ENCODE data around the gene FAM204A.

Gene FAM204A

DNA sequence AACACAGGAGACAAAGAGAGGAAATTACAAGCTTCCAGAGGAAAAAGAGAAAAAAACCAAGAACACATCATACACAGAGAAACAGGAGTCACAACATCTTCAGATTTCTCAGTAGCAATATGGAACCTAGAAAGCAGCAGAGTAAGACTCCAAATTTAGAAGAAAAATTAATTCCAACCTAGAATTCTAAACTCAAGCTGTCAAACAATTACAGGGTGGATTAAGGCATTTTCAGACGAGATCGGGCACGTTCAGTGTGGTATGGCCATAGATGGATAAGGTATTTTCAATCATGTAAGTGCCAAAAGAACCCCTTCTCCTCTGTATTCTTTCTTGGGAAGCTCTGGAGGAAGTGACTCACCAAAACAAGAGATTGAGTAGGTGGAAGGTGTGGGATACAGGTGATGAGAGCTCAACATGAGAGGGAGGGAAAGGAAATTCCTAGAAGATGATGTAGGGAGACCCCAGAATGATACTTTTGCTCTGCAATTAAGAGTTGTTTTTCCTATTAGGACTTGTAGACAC, 51.6 kb downstream of the FAM204A start:
- Histone ChIP-seq H3K4me1 (ENCODE audit: control insufficient read depth in 1 of 2, insufficient read depth in 2 of 2, low read length in 2 of 2) (no peaks in the 10 kb centered on the region), H3K27ac (ENCODE audit: low read depth, low read length) (no peak overlapping the region), H3K9me3 (ENCODE audit: control insufficient read depth in 1 of 2, low read length in 2 of 2) (no peaks in the 10 kb centered on the region), H3K4me3 (ENCODE audit: low read depth in 1 of 2, low read length in 2 of 2) (no peak overlapping the region), H3K36me3 (ENCODE audit: control insufficient read depth in 1 of 2, insufficient read depth in 2 of 2, low read length in 2 of 2) (no peaks in the 10 kb centered on the region), H3K9ac (ENCODE audit: low read depth in 1 of 2, low read length in 2 of 2) (no peak overlapping the region), H3K27me3 (ENCODE audit: control insufficient read depth in 1 of 2, insufficient read depth in 2 of 2, low read length in 2 of 2) (peaks cover 5 to 6% of the 10 kb centered on the region in 2 donors)

DNA sequence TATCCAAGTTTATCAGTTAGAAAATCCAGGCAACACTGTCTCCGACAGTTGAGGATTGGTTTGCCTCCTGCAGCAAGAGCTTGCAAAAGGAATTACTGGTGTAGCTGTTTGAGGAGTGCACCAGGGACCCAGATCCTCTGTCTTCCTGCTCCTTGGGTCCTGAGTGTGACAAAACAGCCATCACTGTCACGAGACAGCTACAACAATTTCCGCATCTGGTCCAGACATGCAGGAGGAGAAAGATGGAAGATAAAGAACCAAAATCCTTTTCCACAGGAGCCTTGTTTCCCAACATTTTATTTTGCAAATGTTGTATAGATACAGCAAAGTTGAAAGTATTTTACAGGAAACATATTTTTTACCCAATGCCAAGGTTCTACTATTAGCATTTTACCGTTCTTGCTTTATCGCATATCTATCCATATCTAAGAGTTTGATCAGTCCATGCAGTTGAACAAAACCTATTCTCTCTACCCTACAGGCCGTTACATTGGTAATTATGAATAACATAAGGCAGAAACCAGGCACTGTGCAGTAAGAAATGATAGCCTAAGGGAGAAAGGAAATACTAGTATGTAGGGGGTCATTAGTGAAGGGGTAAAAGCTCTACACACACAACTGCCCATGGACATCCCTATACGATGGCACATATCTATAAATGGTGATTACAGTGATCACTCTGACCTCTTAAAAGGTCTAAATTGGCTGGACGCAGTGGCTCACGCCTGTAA, 54.9 kb downstream of the FAM204A start:
- Histone ChIP-seq H3K9ac (ENCODE audit: low read depth in 1 of 2, low read length in 2 of 2) (no peak overlapping the region), H3K9me3 (ENCODE audit: control insufficient read depth in 1 of 2, low read length in 2 of 2) (no peaks in the 10 kb centered on the region), H3K4me1 (ENCODE audit: control insufficient read depth in 1 of 2, insufficient read depth in 2 of 2, low read length in 2 of 2) (no peaks in the 10 kb centered on the region), H3K4me3 (ENCODE audit: low read depth in 1 of 2, low read length in 2 of 2) (no peak overlapping the region), H3K27me3 (ENCODE audit: control insufficient read depth in 1 of 2, insufficient read depth in 2 of 2, low read length in 2 of 2) (peaks cover 3 to 5% of the 10 kb centered on the region in 2 donors), H3K36me3 (ENCODE audit: control insufficient read depth in 1 of 2, insufficient read depth in 2 of 2, low read length in 2 of 2) (no peaks in the 10 kb centered on the region), H3K27ac (ENCODE audit: low read depth, low read length) (no peak overlapping the region)

DNA sequence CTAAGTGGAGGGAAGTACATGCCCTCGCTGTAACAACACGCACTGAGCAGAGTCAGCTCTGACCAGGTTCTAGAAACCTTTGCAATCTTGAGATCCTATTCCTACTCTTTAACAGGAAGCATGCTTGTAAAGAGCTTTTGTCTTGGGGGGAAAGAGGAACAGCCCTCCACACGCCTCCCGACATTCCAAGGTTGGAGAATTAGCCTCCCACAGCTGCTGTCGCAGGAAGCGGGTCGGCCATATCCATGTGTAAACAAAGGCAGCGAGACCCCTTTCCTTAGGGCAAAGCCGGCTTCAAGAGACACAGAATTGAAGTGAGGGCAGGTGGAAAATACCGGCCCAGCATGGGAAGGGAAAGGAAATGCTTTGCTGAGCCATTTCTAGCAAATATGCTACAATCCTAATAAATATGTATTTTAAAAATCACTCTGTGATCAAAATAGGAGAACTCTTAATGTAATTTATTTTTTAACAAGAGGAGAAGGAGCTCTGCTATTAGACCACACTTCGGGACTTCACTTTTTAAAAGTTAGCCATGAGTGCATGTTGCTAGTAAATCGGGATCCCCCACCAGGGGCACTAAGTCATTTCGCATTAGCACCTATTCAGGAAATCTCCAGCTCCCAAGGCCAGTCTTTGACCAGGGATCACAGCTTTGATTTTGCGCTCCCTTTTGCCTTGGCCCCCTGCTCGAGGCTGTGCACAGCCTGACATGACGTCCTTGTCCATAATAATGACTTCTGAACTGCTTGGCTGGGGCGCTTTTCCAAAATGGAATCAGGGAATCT, 55.9 kb downstream of the FAM204A start:
- Histone ChIP-seq H3K9ac (ENCODE audit: low read depth in 1 of 2, low read length in 2 of 2) (no peak overlapping the region), H3K27ac (ENCODE audit: low read depth, low read length) (no peak overlapping the region), H3K9me3 (ENCODE audit: control insufficient read depth in 1 of 2, low read length in 2 of 2) (no peaks in the 10 kb centered on the region), H3K4me3 (ENCODE audit: low read depth in 1 of 2, low read length in 2 of 2) (no peak overlapping the region), H3K4me1 (ENCODE audit: control insufficient read depth in 1 of 2, insufficient read depth in 2 of 2, low read length in 2 of 2) (no peaks in the 10 kb centered on the region), H3K27me3 (ENCODE audit: control insufficient read depth in 1 of 2, insufficient read depth in 2 of 2, low read length in 2 of 2) (peaks cover 4 to 5% of the 10 kb centered on the region in 2 donors), H3K36me3 (ENCODE audit: control insufficient read depth in 1 of 2, insufficient read depth in 2 of 2, low read length in 2 of 2) (no peaks in the 10 kb centered on the region)

DNA sequence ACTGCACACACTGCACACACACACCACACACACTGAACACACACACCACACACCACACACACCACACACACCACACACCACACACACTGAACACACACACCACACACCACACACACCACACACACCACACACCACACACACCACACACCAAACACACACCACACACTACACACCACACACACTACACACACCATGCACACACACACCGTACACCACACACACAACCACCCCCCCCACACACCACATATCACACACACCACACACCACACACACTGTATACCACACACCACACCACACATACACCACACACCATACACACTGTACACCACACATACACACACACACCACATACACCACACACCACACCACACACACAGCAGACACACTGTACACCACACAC, 59.5 kb downstream of the FAM204A start:
- H3K36me3 ChIP-seq (ENCODE audit: control insufficient read depth in 1 of 2, insufficient read depth in 2 of 2, low read length in 2 of 2): no peaks in the 10 kb centered on the region
- no peaks in the 10 kb centered on the region for H3K4me1 ChIP-seq (ENCODE audit: control insufficient read depth in 1 of 2, insufficient read depth in 2 of 2, low read length in 2 of 2)
- H3K4me3 ChIP-seq (ENCODE audit: low read depth in 1 of 2, low read length in 2 of 2): no peak overlapping the region
- H3K27me3 ChIP-seq (ENCODE audit: control insufficient read depth in 1 of 2, insufficient read depth in 2 of 2, low read length in 2 of 2): peaks cover 2 to 3% of the 10 kb centered on the region in 2 donors
- no peak overlapping the region for H3K27ac ChIP-seq (ENCODE audit: low read depth, low read length)
- H3K9me3 ChIP-seq (ENCODE audit: control insufficient read depth in 1 of 2, low read length in 2 of 2): peaks cover 2 to 4% of the 10 kb centered on the region in 2 donors
- H3K9ac ChIP-seq (ENCODE audit: low read depth in 1 of 2, low read length in 2 of 2): no peak overlapping the region

DNA sequence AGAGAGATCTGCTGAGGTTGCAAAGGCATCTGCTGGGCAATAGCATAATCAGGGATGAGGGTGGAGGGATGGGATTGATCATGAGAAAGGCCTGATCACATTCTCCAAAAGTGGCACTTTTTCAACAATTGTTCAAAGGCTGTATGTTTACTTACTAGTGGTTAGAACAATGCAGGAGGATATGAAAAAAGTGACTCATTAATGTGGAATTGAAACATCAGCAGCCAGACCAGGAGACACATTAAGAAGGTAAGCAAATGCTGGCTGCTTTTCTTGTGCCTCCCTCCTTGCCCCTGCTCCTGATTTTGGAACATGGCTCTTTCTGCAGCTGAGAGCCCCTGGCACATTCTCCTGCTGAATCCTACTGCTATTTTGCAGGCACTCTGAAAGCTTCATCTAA, 63.5 kb downstream of the FAM204A start:
- no peaks in the 10 kb centered on the region for H3K4me1 ChIP-seq (ENCODE audit: control insufficient read depth in 1 of 2, insufficient read depth in 2 of 2, low read length in 2 of 2)
- no peak overlapping the region for H3K27ac ChIP-seq (ENCODE audit: low read depth, low read length)
- H3K27me3 ChIP-seq (ENCODE audit: control insufficient read depth in 1 of 2, insufficient read depth in 2 of 2, low read length in 2 of 2): peaks cover 0 to 2% of the 10 kb centered on the region in 2 donors
- H3K4me3 ChIP-seq (ENCODE audit: low read depth in 1 of 2, low read length in 2 of 2): no peak overlapping the region
- H3K9ac ChIP-seq (ENCODE audit: low read depth in 1 of 2, low read length in 2 of 2): no peak overlapping the region
- H3K36me3 ChIP-seq (ENCODE audit: control insufficient read depth in 1 of 2, insufficient read depth in 2 of 2, low read length in 2 of 2): no peaks in the 10 kb centered on the region
- peaks cover 2 to 5% of the 10 kb centered on the region in 2 donors for H3K9me3 ChIP-seq (ENCODE audit: control insufficient read depth in 1 of 2, low read length in 2 of 2)

DNA sequence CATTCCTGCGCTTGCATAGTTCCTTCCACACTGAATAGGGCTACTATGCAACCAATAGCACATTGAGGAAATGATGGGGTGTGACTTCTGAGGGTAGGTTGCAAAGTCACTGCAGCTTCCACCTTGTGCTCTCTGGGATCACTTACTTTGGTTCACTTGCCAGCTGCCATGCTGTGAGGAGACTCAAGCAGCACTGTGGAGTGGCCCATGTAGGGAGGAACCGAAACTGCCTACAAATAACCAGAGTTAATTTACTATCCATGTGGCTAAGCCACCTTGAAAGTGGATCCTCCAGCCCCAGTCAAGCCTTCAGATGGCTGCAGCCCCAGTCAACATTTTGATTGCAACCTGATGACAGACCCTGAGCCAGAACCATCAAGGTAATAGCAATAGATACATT, 64.3 kb downstream of the FAM204A start:
- no peaks in the 10 kb centered on the region for H3K4me1 ChIP-seq (ENCODE audit: control insufficient read depth in 1 of 2, insufficient read depth in 2 of 2, low read length in 2 of 2)
- H3K27me3 ChIP-seq (ENCODE audit: control insufficient read depth in 1 of 2, insufficient read depth in 2 of 2, low read length in 2 of 2): peaks cover 0 to 2% of the 10 kb centered on the region in 2 donors
- peaks cover 2 to 5% of the 10 kb centered on the region in 2 donors for H3K9me3 ChIP-seq (ENCODE audit: control insufficient read depth in 1 of 2, low read length in 2 of 2)
- no peak overlapping the region for H3K27ac ChIP-seq (ENCODE audit: low read depth, low read length)
- H3K4me3 ChIP-seq (ENCODE audit: low read depth in 1 of 2, low read length in 2 of 2): no peak overlapping the region
- H3K36me3 ChIP-seq (ENCODE audit: control insufficient read depth in 1 of 2, insufficient read depth in 2 of 2, low read length in 2 of 2): no peaks in the 10 kb centered on the region
- H3K9ac ChIP-seq (ENCODE audit: low read depth in 1 of 2, low read length in 2 of 2): no peak overlapping the region

DNA sequence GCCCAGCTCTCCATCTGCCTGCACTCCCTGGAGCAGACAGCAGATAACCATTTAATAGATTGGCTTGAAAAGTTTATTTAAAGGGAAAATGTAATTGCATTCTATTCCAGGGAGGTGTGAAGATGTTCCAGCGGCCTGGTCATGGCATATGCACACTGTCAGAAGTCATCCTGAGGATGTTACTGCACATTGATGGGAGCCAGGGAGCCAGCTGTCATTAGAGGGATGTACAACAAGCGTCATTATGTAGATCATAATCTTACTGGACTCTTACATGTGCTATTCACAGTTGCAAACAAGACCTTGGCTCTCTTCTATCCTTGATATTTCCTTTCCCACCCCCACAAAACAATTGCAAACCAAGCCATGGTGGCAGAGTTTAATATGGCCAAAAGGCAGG, 65.4 kb downstream of the FAM204A start:
- Histone ChIP-seq H3K9me3 (ENCODE audit: control insufficient read depth in 1 of 2, low read length in 2 of 2) (peaks cover 2 to 5% of the 10 kb centered on the region in 2 donors), H3K4me3 (ENCODE audit: low read depth in 1 of 2, low read length in 2 of 2) (no peak overlapping the region), H3K36me3 (ENCODE audit: control insufficient read depth in 1 of 2, insufficient read depth in 2 of 2, low read length in 2 of 2) (no peaks in the 10 kb centered on the region), H3K9ac (ENCODE audit: low read depth in 1 of 2, low read length in 2 of 2) (no peak overlapping the region), H3K4me1 (ENCODE audit: control insufficient read depth in 1 of 2, insufficient read depth in 2 of 2, low read length in 2 of 2) (peaks cover 0 to 1% of the 10 kb centered on the region in 2 donors), H3K27ac (ENCODE audit: low read depth, low read length) (no peak overlapping the region), H3K27me3 (ENCODE audit: control insufficient read depth in 1 of 2, insufficient read depth in 2 of 2, low read length in 2 of 2) (peaks cover 0 to 5% of the 10 kb centered on the region in 2 donors)

DNA sequence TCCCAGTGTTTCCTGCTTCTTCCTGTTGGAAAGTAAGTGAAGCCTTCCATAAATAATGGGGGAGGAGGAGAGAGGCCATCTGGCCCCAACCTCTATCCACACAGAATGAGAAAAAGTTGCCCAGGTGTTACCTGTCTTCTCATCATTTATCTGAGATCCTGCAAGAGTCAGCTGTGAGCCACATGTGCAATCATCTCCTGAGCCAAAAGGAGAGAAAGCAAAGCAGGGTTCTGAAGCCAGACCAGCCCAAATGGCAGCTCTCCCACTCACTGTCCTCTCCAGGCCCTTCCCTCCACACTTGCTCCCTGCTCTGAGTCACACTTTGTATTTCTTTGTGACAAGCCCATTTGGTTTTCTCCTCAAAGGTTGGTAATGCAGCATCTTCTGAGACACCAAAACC, 65.9 kb downstream of the FAM204A start:
- Histone ChIP-seq H3K9ac (ENCODE audit: low read depth in 1 of 2, low read length in 2 of 2) (no peak overlapping the region), H3K36me3 (ENCODE audit: control insufficient read depth in 1 of 2, insufficient read depth in 2 of 2, low read length in 2 of 2) (no peaks in the 10 kb centered on the region), H3K9me3 (ENCODE audit: control insufficient read depth in 1 of 2, low read length in 2 of 2) (peaks cover 2 to 5% of the 10 kb centered on the region in 2 donors), H3K4me3 (ENCODE audit: low read depth in 1 of 2, low read length in 2 of 2) (no peak overlapping the region), H3K27me3 (ENCODE audit: control insufficient read depth in 1 of 2, insufficient read depth in 2 of 2, low read length in 2 of 2) (peaks cover 0 to 9% of the 10 kb centered on the region in 2 donors), H3K27ac (ENCODE audit: low read depth, low read length) (no peak overlapping the region), H3K4me1 (ENCODE audit: control insufficient read depth in 1 of 2, insufficient read depth in 2 of 2, low read length in 2 of 2) (peaks cover 0 to 5% of the 10 kb centered on the region in 2 donors)

DNA sequence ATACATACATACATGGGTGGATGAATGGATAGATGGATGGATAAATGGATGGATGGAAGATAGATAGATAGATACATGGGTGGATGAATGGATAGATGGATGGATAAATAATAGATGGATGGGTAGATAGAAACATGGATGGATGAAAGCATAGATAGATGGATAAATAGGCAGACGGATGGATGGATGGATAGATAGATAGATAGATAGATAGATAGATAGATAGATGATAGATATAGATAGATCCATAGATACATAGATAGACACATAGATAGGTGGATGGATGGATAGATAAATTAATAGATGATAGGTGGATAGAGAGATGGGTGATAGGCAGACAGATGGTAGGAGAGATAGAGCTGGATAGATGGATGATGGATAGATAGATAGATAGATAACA, 68.5 kb downstream of the FAM204A start:
- Histone ChIP-seq H3K9me3 (ENCODE audit: control insufficient read depth in 1 of 2, low read length in 2 of 2) (peaks cover 2 to 5% of the 10 kb centered on the region in 2 donors), H3K9ac (ENCODE audit: low read depth in 1 of 2, low read length in 2 of 2) (no peak overlapping the region), H3K36me3 (ENCODE audit: control insufficient read depth in 1 of 2, insufficient read depth in 2 of 2, low read length in 2 of 2) (no peaks in the 10 kb centered on the region), H3K27ac (ENCODE audit: low read depth, low read length) (no peak overlapping the region), H3K27me3 (ENCODE audit: control insufficient read depth in 1 of 2, insufficient read depth in 2 of 2, low read length in 2 of 2) (peaks cover 0 to 13% of the 10 kb centered on the region in 2 donors), H3K4me3 (ENCODE audit: low read depth in 1 of 2, low read length in 2 of 2) (no peak overlapping the region), H3K4me1 (ENCODE audit: control insufficient read depth in 1 of 2, insufficient read depth in 2 of 2, low read length in 2 of 2) (peaks cover 0 to 5% of the 10 kb centered on the region in 2 donors)

DNA sequence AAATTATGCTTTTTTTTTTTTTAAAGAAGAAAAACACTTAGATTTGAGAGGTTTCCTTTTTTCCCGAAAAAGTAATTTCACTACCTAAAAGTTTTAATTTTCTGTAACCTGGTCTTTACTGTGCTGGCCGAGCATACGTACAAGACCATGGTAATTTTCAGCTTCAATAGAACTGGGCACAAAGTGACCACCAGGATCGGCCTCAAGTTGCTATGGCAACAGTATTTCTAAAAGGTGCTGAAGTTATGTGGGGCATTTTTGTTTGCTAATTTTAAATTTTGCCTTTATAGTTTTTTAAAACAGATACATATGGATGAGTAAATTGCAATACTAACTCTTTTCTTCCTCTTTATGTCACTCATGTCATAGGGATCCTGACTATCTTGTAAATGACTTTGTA, 69.4 kb downstream of the FAM204A start:
- peaks cover under 1 to 2% of the 10 kb centered on the region in 2 donors for H3K9me3 ChIP-seq (ENCODE audit: control insufficient read depth in 1 of 2, low read length in 2 of 2)
- peak overlapping the region; percentile 11 for H3K27ac ChIP-seq (ENCODE audit: low read depth, low read length)
- H3K4me1 ChIP-seq (ENCODE audit: control insufficient read depth in 1 of 2, insufficient read depth in 2 of 2, low read length in 2 of 2): peaks cover 0 to 5% of the 10 kb centered on the region in 2 donors
- no peaks in the 10 kb centered on the region for H3K36me3 ChIP-seq (ENCODE audit: control insufficient read depth in 1 of 2, insufficient read depth in 2 of 2, low read length in 2 of 2)
- peaks cover 0 to 13% of the 10 kb centered on the region in 2 donors for H3K27me3 ChIP-seq (ENCODE audit: control insufficient read depth in 1 of 2, insufficient read depth in 2 of 2, low read length in 2 of 2)
- no peak overlapping the region for H3K4me3 ChIP-seq (ENCODE audit: low read depth in 1 of 2, low read length in 2 of 2)
- H3K9ac ChIP-seq (ENCODE audit: low read depth in 1 of 2, low read length in 2 of 2): no peak overlapping the region
